ENCODE measurements around the gene LDLRAD3.
"Not testable (repeated sequence)": the region's sequence is repeated elsewhere in the genome, so short reads cannot be mapped to it uniquely, and the experiment has no call there.

Gene LDLRAD3

GRCh38 chr11:36189735-36190134, 245.9 kb downstream of the LDLRAD3 start:
- DNase-seq: not testable (repeated sequence)

DNA sequence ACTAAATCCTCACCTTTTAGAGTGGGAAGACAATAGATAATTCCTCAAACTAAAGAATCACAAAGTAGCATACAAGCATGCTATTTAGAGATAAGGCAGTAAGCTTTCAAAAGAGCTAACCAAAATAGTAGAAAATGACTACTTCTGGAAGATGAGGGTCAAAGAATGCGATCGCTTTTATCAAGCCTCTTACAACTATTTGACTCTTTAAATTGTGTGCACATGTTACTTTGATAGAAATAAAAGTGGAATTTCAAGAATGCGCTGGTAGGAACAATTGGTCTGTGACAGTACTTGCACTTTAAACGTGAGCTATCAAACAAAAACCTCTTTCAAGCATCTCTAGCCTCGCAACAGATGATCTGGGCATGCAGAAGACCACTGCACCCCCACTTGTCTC, 248.1 kb downstream of the LDLRAD3 start:
- no peak for DNase-seq

GRCh38 chr11:36192425-36193289, 248.8 kb downstream of the LDLRAD3 start:
- no peak for DNase-seq

DNA sequence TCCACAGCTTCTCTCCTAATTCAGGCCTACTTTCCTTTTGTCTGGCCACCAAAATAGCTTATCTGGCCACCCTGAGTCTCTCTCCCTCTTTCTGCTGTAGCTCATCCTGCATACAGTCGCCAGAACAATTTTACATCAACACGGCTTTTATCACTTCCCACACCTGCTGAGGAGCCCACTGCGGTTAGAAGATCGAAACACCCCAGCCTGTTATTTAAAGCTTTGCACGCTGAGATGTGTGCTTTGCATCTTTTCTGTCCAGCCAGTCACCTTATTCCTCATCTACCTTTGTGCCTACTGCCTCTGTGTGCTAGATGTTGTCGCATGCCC, 249.4 kb downstream of the LDLRAD3 start:
- no peak for DNase-seq

GRCh38 chr11:36193721-36194120, 249.9 kb downstream of the LDLRAD3 start:
- no peak for DNase-seq

- DNase-seq: no peak
Measured at GRCh38 chr11:36195496-36196354, 251.9 kb downstream of the LDLRAD3 start.

- DNase-seq: no peak
Measured at GRCh38 chr11:36196411-36196998, 252.6 kb downstream of the LDLRAD3 start.

DNA sequence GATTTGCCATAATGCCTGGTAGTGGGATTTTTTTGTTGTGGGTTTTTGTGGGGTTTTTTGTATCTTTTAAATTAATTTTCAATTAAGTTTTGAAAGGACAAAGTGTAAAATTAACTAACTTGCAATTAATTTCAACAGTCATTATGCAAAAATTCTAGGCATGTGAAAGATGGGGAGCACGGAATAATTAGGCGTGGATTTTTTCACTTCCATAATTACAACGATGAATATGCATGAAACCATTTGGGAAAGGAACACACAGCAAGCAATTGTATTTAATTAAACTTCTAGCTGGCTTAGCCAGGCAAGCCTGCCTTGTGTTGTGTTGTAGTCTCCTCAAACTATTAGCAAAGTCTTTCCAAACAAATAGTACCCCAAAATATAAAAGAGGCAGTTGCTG, 257.5 kb downstream of the LDLRAD3 start:
- no peak for DNase-seq

DNA sequence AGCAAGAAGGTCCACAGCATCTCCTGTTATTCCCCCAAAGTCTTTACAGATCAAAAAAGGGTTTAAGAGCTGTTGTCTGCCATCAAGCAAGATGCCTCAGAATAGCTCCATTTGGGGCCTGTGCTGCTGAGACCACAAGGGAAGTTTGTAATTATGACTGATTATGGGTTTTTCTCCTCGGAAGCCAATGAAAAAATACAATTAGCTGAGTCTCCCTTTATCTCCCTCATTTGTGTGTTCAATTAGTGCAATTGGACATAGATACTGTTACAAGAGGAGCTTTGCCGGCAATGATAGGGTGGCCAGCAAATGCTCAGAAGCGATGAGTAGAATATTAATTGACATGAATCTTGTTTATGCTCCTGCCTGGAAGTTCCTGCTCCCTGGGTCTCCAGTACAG, 261.7 kb downstream of the LDLRAD3 start:
- DNase-seq: peak; percentile 35

DNA sequence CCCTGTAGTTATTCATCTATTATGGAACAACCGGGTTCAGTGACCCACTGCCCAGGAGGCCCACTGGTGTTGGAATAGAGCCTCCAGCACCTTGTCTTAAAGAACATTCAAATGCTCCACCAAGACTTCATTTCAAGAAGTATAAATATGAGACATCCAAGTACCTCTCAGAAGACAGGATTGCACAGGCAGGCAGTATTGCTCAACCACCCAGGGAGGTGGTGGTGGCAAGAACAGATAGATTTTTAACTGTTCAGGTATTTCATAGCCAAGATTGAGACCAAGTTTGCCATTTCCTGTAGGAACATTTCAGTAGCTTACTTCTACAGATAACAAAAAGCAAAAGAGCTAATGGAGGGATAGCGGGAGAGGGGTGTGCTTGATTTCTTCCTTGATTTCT, 266.7 kb downstream of the LDLRAD3 start:
- DNase-seq: no peak

DNA sequence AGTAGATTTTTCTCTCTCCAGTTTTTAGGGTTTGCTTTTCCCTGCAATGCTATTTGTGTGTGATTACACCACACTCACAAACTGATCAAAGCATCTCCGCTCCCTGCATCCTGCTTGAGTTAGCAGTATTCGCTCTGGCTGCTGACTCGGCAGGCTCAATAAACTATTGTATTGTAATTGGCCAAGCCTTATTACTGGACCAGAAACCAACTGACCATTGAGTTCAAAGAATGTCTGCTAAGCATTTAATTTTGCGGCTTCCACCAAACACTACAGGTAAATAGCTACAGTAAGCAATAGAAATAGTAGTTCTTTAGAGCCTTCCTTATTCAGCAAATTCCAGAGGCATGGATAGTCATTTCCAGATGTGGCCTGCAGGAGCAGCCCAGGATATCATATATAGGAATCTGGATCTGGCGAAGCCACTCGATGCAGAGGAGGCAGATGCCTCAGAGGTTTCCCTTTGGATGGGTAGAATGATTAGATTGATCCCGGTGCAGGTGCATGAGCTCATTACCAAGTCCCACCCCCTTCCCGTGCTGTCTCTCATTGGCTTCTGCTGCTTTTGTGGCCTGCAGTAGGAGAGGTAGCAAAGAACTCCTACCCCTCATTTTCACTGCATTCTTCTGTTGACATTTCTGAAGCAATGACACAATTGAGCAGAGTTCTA, 268.0 kb downstream of the LDLRAD3 start:
- no peak for DNase-seq

- DNase-seq: peak; percentile 53
Measured at GRCh38 chr11:36212564-36213392, 268.9 kb downstream of the LDLRAD3 start.

GRCh38 chr11:36213393-36213840, 269.6 kb downstream of the LDLRAD3 start:
- DNase-seq: no peak

- no peak for DNase-seq
Measured at GRCh38 chr11:36214480-36214879, 270.6 kb downstream of the LDLRAD3 start.

GRCh38 chr11:36214976-36215692, 271.3 kb downstream of the LDLRAD3 start:
- DNase-seq: no peak

- no peak for DNase-seq
Measured at GRCh38 chr11:36215693-36216060, 271.8 kb downstream of the LDLRAD3 start.

GRCh38 chr11:36216061-36216615, 272.3 kb downstream of the LDLRAD3 start:
- DNase-seq: no peak

- no peak for DNase-seq
Measured at GRCh38 chr11:36218283-36218921, 274.5 kb downstream of the LDLRAD3 start.

DNA sequence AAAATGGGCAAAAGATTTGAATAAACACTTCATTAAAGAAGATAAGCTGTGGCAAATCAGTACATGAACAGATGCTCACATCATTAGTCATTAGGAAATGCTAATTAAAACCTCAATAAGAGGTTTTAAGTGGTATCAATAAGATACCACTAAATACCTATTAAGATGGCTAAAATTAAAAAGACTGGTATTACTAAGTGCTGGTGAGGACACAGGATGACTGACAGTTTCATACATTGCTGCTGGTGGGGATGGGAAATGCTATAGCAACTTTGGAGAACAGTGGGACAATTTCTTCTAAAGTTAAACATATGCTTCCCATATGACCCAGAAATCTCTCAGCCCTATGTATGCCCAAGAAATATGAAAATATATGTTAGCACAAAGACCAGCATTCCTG, 276.1 kb downstream of the LDLRAD3 start:
- no peak for DNase-seq

- no peak for DNase-seq
Measured at GRCh38 chr11:36222831-36223635, 279.2 kb downstream of the LDLRAD3 start.
